SK-N-SH (cell line): ENCODE results near the gene KCNN3.

Experiments
- CTCF ChIP-seq: fragments of 200-600 bp; sonication (generic); IDR thresholded peaks from 2 replicates; pipeline ENCODE4 v1.6.1; 2017; ENCODE audit warnings: antibody characterized with exemption, mild to moderate bottlenecking, moderate library complexity
- EZH2phosphoT487 ChIP-seq: fragments of 200-600 bp; sonication (generic); IDR thresholded peaks from 2 replicates; pipeline ENCODE4 v1.6.1; 2017; ENCODE audit warnings: low read depth, mixed run types, mild to moderate bottlenecking, antibody characterized with exemption, moderate library complexity, borderline replicate concordance
- JUND ChIP-seq: IDR thresholded peaks from 2 replicates; pipeline ENCODE4 v1.4.0; 2012
- POLR2AphosphoS5 ChIP-seq: IDR thresholded peaks from 2 replicates; pipeline ENCODE4 v1.6.1; 2012; ENCODE audit warnings: low read depth, low read length
- TAF1 ChIP-seq: IDR thresholded peaks from 2 replicates; pipeline ENCODE4 v1.6.1; 2012; ENCODE audit warnings: low read depth, mild to moderate bottlenecking, low read length, moderate library complexity, borderline replicate concordance

GRCh38 chr1:154695985-154696384, 174.1 kb downstream of the KCNN3 start:
- TF ChIP-seq CTCF = peak; percentile 32; the same call in 1 of the 2 replicates
- no peak for TF ChIP-seq EZH2phosphoT487
- no peak for TF ChIP-seq TAF1
- TF ChIP-seq POLR2AphosphoS5 = no peak
- no peak for TF ChIP-seq JUND
